Stimulated activated CD8-positive, alpha-beta memory T cell treated with anti-CD3 and anti-CD28 coated beads, Interleukin-4, amount 100 ng/mL, for 4 hours (primary cell): ENCODE measurements around the gene KCNMA1.

Source experiments
- DNase-seq, 2 donors: peaks; one replicate each; pipeline ENCODE4 v3.0.0-alpha.2; 2020; ENCODE audit warnings: low read depth in 2 of 2, low spot score in 1 of 2

Gene KCNMA1

DNA sequence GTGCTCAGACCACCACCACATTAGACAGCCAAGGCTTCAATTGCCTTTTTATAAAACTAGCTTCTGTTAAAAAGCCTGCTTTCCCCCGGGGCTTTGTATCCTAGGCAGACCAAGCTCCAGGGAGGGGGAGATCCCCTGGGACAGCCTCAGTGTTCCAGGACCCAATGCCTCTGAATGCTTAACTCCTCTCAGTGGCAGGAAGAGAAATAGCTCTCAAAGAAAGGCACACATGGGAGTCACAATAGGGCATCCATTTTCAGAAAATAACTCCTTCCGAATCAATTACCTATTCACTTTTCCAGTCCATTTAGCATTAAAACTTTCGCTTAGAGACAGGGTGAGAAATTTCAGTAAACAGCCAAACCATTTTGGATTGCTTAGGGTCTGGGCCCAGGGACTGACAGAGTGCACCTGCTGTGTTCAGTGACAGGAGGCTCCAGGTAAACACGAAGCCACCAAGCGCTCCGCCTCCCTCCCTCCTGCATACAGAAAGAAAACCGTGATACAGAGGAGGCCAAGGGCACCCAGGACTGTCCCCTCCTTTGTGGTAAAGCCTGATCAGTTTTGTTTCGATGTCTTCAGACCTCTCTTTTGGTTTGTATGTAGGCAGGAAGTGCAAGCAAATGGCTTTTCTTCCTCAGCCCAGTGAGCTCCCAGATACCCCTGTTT is 599.7 kb downstream of the KCNMA1 start:
- DNase-seq: no peak

DNA sequence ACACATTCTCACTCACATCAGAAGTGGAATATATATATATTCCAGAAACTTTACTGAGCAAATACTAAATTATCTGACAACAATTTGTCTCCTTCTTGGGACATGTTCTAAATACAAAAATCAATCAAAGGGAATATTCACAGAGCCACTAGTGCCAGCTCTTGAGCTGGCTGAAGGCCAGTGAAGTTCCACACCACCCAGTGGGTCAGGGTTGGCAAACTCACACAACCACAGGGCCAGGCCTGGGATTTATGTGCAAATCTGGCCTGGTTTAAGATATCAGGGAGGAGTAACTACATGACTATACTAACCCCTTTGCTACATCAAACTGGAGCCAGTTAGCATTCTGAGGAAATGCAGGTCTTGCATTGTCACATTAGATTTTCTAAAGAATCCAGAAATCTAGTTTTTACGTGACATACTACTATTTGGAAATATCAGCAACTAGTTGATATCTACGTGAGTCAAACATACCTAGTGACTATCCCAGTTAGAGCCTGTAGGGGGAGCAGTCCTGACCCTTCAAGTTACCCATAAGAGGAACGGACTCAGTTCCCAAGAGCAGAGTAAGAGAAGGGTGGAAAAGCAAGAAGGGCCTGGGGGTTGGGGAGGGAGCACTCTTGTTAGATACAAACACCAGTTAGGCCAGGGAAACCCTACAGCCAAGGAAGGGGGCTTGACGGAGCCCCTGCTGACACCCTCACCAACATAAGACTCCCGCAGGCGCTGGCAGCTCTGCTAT is 600.4 kb downstream of the KCNMA1 start:
- no peak for DNase-seq

DNA sequence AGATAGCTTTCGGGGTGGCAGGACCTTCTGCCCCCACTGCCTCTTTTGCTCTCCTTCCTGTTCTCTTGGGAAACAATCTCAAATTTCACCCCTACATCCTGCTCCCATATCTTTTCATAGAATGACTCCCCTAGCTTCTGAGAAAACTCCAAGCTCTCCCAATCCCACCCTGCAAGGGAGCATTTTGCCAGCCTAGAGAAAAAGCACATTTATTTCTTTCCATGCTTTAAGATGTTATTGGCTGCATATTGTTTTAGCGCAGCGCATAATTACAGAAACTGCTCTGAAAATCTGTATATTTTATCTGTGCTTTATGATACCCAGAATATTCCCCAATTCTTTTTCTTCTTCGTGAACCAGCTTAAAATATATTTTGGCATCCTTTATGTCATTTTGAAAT is 601.3 kb downstream of the KCNMA1 start:
- no peak for DNase-seq

DNA sequence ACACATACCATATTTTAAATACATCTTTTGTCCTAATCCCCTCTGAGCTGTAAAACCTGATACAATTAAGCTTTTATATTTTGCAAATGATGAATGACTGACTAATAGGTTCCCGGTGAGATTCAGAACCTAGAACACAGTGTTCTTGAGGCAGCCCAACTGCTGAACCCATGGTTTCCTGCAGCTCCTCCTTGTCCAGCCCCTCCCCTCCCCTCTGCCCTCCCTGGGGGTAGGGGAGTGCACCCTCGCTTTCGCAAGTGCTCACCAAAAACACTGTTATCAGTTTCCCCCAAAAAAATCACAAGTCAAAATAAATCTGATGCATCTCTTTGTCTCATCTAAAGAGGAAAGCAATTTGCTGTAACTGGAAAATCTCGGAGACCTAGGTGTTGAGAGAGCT is 602.8 kb downstream of the KCNMA1 start:
- DNase-seq: no peak

DNA sequence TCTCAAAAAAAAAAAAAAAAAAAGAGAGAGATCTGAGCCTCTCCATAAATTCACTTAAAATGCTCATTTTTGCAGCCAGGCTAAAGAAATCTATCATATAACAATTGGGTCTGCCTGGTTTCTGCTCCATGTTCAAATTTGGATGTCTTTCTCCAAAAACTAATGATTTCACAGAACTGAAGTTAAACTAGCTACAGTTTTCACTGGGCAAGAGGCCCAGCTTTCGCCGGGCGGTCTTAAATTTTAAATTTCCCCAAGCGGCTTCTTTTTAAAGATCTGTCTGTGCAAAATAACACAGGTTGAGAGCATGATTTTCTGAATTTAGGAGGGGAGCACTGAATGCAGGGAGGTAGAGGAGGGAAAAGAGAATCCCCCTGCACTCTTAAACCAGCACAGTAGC is 603.4 kb downstream of the KCNMA1 start:
- DNase-seq: no peak

DNA sequence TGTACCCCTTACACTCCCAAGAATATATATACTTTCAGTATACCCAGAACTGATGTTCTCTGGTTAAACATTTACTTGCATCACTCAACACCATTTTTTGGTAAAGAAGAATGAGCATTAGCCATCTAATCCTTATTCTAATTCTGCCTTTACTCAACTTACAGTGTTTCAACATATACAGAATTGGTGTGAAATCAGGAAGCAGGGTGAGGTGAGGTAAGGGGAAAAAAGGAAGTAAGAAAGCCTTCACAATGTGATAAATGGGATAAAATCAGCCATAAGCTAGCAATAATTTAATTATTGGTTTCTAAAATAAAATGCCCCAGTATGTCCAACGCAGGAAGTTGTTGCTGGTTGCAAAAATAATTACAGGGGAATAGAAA is 605.4 kb downstream of the KCNMA1 start:
- no peak for DNase-seq

DNA sequence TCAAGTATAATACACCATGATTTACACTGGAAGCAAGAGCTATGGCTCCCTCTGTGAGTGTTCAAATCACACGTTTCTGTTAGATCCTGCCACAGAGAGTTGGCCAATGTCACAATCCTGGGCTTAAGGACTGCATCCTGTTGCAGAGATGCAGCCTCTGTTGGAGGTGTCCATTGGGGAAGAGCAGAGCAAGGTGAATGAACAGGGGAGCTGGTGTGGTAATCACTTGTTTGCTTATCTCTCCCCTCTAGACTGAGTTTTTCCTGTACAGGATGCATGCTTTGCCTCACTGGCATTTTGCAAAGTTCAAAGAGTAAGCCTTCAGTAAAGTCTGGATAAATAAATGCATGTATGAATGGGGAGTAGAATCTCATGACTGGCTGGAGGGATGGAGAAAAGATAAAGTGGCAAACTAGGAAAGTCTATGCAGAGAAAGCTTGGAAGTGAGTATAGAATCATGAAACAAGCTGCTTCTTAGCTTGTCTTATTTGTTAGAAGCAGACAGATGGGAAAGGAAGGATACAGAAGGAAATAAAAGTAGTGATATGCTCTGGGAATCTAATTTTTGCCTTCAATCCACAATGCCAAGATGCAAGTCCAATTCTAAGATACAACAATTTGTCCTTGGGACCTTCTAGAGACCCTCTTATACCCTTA is 605.9 kb downstream of the KCNMA1 start:
- DNase-seq: no peak

DNA sequence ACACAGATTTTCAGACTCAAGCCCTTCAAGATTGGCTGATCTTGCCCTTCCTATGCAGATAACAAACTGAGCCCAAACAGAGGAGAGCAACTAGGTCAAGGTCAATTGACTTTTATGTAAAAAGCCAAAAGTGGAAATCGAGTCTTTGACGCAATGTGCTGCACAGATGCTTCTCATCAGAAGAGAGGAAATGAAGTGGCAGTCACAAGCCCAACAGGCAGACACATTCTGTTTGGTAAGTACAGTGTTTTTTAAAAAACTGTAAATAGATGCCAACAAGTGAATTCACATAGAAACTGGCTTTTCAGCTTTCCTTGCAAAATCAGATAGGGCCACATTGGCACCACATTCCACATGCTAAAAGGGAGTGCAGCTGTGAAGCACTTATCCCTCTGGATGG is 606.6 kb downstream of the KCNMA1 start:
- DNase-seq: no peak

DNA sequence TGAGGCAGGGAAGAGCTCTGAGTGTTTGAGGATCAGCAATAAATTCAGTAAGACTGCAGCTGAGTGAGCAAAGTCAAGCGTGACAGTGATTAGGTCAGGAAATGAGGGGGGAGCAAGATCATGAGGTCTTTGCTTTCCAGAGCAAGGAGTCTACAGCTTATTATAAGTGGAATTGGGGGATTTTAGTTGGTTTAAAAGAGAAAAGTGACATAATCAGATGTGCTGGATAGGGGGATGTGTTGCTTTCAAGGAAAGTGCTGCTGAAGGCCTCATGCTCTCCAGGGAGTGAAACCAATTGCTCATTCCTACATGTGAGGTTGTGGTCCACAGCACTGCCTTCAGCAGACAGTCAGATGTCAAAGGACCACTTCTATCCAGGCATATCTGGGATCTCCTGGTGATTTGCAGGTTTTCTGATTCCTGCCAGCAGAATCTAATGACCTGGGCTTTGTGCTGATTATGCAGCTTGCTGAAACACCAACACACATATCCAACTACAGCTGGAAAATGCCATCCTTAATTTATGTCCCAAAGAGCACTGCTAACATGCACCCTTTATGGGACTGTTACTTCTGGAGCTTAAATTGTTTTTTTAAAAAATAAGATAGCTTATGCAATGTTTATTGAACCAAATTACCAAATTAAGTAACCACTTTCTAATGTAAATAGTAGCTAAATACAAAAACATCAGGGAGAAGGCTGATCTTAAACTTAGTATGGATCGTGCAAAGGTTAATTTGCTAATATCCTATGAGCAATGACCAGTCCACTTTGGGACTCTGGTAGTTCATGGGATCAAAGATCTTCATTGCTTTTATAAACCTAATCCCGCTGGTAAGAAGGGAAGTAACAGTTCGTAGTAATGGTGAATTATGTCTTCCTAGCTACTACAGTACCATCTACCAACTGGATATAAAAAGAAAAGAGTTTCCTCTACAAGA is 607.6 kb downstream of the KCNMA1 start:
- DNase-seq: no peak

DNA sequence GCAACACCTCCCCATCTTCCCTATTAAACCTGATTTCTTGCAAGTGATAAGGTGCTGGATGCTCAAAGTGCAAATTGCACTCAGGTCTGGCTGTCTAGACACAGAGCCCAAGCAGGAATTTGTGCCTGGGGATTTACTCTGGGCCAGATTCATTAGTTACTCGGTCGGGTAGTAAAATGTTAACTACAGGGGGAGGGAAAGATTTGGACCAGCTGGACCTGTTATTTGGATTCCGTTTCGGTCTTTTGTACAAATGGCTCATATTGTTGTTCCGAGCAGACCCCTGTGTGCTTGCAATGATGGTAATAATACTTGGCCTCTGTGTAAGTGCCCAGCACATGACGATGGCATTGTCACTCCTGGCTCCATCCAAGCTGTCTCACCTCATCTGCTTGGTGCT is 609.6 kb downstream of the KCNMA1 start:
- DNase-seq: no peak

DNA sequence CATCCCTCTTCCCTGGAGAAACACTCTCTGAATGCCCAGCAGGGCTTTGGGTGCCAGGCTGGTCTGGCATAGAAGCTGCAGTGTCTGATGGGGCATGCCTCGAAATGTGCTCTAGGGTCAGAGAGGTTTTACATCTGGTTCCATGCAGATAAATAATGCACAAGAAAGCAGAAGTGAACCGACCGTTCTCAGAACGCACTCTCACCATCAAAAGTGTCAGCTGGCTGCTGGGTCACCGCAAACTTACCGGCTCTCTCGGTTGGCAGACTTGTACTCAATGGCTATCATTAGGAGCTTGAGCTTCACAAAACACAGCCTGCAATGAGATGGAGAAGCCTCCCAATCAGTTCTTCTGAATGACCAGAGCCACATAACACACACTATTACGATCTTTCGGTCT is 610.0 kb downstream of the KCNMA1 start:
- no peak for DNase-seq

DNA sequence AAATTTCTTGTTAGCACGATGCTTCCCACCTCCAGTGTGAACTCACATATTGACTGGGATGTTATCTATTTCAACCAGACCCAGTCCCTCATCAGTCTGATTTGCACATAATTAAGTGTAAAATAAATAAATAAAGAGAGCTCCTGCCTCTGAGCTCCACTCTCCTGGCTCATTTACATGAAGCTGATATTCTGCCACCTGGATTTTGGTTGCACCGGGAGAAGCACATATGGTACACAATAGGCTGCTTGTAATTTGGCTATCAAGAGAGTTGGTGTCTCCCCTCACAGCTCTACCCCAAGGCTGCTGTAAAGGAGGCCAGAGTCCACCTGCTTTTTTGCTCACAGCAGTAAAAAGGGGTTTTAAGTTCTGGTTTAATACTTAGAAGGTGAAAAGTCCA is 610.5 kb downstream of the KCNMA1 start:
- DNase-seq: no peak

DNA sequence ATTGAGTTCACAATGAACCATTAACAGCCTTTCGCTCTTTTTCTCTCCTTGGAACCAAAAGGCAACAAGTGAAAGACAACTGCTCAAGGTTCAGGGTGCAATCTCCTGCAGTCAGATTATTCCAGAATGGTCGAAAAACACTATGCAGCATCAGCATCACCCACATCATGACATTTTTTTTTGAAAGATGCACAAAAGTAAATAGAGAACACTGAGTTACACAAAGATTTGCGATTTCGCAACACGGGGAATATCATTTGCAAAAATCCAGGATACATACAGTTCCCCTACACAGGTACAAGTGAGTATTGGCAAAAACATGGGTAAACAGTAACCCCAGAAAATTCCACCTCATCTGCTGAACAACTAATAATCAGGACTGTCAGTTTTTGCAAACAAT is 611.5 kb downstream of the KCNMA1 start:
- DNase-seq: no peak

DNA sequence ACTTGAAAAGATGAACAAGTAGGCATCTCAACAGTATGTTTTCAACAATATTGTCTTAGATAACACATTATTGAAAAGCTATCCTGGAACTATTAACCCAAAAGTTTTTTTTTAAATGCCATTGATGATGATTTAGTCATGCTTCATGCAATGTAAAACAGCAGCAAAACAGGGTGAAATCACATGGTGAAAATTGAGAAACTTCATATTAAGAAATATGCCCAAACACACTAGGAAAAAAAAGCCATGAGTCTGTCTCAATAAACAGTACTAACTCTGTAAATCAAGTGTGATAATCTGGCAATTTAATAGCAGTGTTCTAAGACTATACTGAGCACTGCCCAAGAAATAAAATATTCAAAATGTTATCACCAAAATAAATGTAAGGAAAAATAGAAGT is 613.1 kb downstream of the KCNMA1 start:
- DNase-seq: no peak

DNA sequence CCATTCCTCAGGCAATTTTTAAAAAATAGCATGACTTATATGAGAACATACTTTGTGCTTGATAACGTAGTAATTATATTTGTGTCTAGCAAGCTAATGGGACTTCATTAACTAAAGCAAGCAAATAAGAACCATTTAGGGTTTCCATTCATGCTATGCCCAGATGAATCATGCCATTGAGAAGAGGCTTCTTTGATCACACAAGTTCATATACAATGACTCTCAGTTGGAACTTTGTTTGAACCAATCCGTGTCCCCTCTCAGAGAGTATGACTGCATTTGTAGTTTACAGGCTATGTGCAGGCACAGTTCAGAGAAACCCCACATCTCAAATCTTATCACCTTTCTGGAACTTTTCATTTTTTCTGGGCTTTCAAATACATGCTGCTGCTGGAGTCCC is 614.2 kb downstream of the KCNMA1 start:
- no peak for DNase-seq

DNA sequence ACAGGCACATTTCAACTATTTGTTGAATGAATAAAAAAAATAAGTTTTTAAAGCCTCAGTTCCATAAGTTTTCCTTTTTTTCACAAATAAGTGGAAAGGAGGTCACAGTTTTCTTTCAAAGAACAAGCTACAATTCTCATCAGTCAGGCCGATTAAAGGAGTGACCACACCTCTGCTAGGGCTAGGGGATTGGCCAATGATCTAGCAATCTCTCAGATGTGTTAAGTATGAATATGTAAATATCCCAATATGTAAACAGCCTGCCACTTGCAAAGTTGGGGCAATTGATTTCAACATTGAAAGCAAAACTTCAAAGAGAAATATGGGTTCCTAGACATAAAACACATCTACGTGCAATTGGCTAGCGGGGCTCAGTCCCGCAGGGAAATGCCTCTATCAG is 614.9 kb downstream of the KCNMA1 start:
- no peak for DNase-seq

DNA sequence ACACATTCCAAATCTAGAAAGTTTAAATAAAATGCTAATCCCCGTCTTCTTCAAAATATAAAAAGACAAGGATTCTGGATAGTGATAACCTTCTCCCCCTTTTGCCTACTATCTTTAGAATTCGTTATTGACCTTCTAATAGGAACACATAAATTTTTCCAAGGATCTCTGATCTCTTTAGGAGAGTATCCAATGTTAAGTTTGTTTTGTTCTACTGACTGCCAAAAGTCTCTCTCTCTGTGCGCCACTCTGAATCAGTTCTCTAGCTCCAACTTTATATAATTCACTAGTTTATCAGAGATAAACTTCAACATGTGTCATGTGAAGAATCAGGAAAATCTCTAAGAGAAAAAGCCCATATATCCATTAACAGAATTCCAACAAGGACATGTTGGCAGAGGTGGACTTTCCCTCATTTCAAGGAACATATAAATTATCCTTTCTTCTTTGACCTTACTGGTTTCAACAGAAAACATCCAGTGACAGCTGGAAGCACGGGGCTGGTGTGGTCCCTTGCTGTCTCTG is 615.6 kb downstream of the KCNMA1 start:
- no peak for DNase-seq

DNA sequence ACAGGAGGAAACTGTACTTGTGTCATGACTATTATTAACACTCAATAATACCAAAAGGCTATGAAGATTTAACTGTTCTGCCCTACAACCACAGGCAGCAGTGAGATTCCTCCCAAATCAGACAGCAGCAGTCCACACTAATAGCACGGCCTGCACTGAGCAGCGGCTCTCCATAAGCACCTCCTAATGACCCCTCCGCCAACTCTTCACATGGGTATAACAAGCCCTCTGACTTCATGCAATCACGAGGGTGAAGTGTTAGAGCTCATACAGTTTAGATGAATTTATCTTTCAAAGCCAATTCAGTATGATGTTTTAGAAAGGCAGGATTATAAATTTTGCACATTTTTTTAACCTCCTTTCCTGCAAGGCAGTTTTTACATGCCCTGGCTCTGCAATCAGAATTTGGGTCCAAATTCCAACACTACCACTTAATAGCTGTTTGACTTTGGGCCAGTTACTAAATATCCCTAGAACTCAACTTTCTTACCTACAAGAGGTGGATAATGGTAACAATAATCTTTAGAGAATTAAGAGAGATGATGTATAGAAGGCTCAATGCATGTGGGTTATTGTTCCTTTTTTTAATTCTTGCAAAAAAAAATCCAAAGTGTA is 617.1 kb downstream of the KCNMA1 start:
- DNase-seq: no peak

DNA sequence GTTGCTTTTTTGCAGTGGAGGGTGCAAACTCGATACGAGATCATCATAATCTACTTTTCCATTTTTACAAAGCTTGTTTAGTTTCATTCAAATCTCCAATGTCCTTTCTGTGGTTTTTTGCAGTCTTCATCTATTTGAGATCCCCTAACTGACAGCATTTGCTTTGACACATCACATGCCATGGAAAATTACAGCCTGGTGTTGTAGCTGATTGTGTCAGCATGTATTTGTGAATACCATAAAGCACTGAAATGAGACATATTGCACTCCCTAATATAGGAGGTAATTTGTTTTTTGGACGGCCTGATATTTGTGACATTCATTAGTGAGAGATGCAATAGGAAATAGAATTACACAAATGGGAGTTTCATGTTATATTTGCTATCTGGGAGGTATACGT is 620.8 kb downstream of the KCNMA1 start:
- DNase-seq: no peak

DNA sequence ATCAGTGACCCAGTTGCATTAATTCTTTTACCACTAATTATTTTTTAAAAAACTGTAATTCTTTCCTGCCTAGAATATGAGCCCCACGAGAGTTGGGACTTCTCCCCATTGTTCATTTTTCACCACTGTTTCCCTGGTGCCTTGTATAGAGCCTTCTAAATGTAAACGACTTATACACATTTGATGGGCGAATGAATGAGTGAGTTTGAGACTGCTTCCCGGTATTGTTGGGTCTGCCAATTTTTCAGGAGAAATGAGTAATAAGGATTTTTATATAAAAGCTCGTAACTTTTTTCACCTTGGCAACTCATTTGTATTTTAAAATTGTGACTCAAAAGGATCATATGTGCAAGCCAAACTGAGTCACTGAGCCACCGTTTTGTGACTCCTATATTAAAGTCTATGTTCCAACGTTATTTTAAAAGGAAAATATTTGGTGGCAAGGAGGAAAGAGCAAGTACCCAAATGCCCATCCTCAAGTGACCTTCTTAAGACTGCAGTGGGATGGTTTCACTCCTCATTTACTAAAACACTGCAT is 621.3 kb downstream of the KCNMA1 start:
- DNase-seq: no peak

DNA sequence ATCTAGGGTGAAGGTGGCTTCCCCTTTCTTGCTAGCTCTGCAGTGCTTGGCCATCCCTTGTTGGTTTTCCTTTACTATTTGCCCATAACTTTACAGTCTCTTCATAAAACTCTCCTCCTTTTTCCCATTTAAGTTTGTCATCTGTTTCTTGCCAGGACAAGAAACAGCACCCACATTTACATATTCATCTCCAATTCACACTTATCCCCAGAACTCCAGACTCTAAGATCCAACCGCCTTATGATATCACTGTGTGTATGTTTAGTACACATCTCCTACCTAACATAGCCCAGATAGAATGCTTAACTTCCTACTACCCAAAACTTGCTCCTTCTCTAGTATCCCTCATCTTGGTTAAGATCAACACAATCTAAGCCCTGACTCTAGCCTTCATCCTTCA is 622.2 kb downstream of the KCNMA1 start:
- no peak for DNase-seq
